ENCODE measurements around the gene PTGES.
A peak's percentile ranks its signal among the peaks of the same experiment; 100 is the strongest.
"Not testable (repeated sequence)": the region's sequence is repeated elsewhere in the genome, so short reads cannot be mapped to it uniquely, and the experiment has no call there.

Gene PTGES

GRCh38 chr9:129768486-129768885 lies 15.6 kb upstream of the PTGES start:
- peaks cover 10 to 18% of the 10 kb centered on the region in 2 experiments for H3K4me1 ChIP-seq (ENCODE audit: control insufficient read depth in 1 of 2, insufficient read depth in 1 of 2, low read depth in 1 of 2, low read length in 1 of 2)
- no peaks in the 10 kb centered on the region for H3K9me3 ChIP-seq
- H3K36me3 ChIP-seq: peaks cover 25% of the 10 kb centered on the region
- TF ChIP-seq CTCF (IDR thresholded peaks at IDR 0.05): no peak
- H3K27ac ChIP-seq: no peak overlapping the region
- no peaks in the 10 kb centered on the region for H3K27me3 ChIP-seq
- no peak overlapping the region for H3K4me3 ChIP-seq (ENCODE audit: low read depth in 1 of 2, low read length in 1 of 2)

GRCh38 chr9:129765764-129766317 lies 13.0 kb upstream of the PTGES start:
- H3K27me3 ChIP-seq: no peaks in the 10 kb centered on the region
- H3K36me3 ChIP-seq: peaks cover 17% of the 10 kb centered on the region
- peaks cover 24 to 27% of the 10 kb centered on the region in 2 experiments for H3K4me1 ChIP-seq (ENCODE audit: control insufficient read depth in 1 of 2, insufficient read depth in 1 of 2, low read depth in 1 of 2, low read length in 1 of 2)
- no peak for TF ChIP-seq CTCF (IDR thresholded peaks at IDR 0.05)
- no peaks in the 10 kb centered on the region for H3K9me3 ChIP-seq
- no peak overlapping the region for H3K4me3 ChIP-seq (ENCODE audit: low read depth in 1 of 2, low read length in 1 of 2)
- no peak overlapping the region for H3K27ac ChIP-seq

GRCh38 chr9:129762985-129763926 lies 10.4 kb upstream of the PTGES start:
- no peaks in the 10 kb centered on the region for H3K27me3 ChIP-seq
- H3K27ac ChIP-seq: peak overlapping the region; percentile 87
- H3K9me3 ChIP-seq: no peaks in the 10 kb centered on the region
- peaks cover 3% of the 10 kb centered on the region for H3K36me3 ChIP-seq
- H3K4me3 ChIP-seq (ENCODE audit: low read depth in 1 of 2, low read length in 1 of 2): no peak overlapping the region
- no peak for TF ChIP-seq CTCF (IDR thresholded peaks at IDR 0.05)
- peaks cover 24 to 27% of the 10 kb centered on the region in 2 experiments for H3K4me1 ChIP-seq (ENCODE audit: control insufficient read depth in 1 of 2, insufficient read depth in 1 of 2, low read depth in 1 of 2, low read length in 1 of 2)

- H3K27ac ChIP-seq: peak overlapping the region; percentile 87
These were observed 9.6 kb upstream of the PTGES start for GRCh38 chr9:129762370-129762984.

GRCh38 chr9:129761901-129762369 lies 9.1 kb upstream of the PTGES start:
- H3K27ac ChIP-seq: peak overlapping the region; percentile 87

More at GRCh38 chr9:129762370-129762984, 9.6 kb upstream of the PTGES start:
- H3K27me3 ChIP-seq; H3K4me3 ChIP-seq (ENCODE audit: low read depth in 1 of 2, low read length in 1 of 2); H3K9me3 ChIP-seq; H3K36me3 ChIP-seq: not testable (repeated sequence)
- H3K4me1 ChIP-seq (ENCODE audit: control insufficient read depth in 1 of 2, insufficient read depth in 1 of 2, low read depth in 1 of 2, low read length in 1 of 2): peaks cover 31 to 35% of the 10 kb centered on the region in 2 experiments

More at GRCh38 chr9:129761901-129762369, 9.1 kb upstream of the PTGES start:
- TF ChIP-seq CTCF (IDR thresholded peaks at IDR 0.05): no peak
- no peaks in the 10 kb centered on the region for H3K36me3 ChIP-seq
- H3K4me3 ChIP-seq (ENCODE audit: low read depth in 1 of 2, low read length in 1 of 2): no peak overlapping the region
- H3K4me1 ChIP-seq (ENCODE audit: control insufficient read depth in 1 of 2, insufficient read depth in 1 of 2, low read depth in 1 of 2, low read length in 1 of 2): peaks cover 36 to 40% of the 10 kb centered on the region in 2 experiments
- H3K27me3 ChIP-seq: no peaks in the 10 kb centered on the region
- no peaks in the 10 kb centered on the region for H3K9me3 ChIP-seq
